Measurements from ENCODE around the gene ZNF146.
"Not testable (repeated sequence)": the region's sequence is repeated elsewhere in the genome, so short reads cannot be mapped to it uniquely, and the experiment has no call there.

DNA sequence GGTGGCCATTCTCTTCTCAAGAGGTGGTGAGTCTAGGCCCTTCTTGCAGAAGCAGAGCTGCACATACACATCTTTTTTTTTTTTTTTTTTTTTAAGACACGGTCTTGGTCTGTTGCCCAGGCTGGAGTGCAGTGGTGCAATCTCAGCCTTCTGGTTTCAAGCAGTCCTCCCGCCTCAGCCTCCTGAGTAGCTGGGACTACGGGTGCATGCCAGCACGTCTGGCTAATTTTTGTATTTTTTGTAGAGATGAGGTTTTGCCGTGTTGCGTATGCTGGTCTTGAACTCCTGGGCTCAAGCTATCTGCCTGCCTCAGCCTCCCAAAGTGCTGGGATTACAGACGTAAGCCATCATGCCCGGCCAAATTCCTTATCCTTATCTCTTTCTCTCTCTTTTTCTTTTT lies 41.1 kb upstream of the ZNF146 start:
- not testable (repeated sequence) for TF ChIP-seq EZH2 (IDR thresholded peaks at IDR 0.05; ENCODE audit: insufficient read depth, poor library complexity, severe bottlenecking); EZH2phosphoT487 (IDR thresholded peaks at IDR 0.05; ENCODE audit: insufficient read depth, low read depth)

All from GM23248 (cell line).